ENCODE measurements around the gene VIP.

DNA sequence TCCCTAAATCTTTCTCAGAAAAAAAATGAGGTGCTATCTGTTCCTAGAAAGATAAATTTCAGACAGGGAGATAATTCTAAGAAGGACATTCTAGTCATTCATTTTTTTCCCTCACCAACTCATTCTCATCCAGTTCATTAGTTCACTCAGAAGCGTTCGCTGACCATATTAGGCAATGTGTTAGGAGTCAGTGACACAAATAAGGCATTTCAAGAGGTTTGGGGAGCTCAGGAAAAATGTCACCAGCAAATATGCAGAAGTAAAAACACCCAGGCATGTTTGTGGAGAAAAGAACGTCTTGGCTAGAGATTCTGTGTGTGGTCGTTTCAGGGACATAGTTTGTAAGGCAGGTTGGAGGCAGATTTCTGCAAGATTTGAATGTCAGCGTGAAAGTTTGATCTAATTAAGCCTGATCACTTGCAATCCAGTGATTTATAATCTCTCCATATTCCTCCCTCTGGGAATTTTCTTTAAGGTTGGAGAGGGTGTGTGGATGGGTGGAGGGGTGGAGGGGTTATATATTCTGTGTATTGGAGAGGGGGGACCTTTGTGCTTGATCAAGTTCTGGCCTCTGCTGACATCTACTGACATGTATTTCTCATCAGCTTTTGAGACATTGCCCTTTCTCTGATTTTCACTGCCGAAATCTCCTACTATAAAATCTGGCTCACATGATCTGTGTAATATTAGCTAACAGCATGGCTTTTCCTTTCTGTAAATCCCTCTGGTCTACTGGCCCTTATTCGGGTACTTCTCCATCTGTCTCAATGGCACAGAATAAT, 49.3 kb upstream of the VIP start:
- TF ChIP-seq POLR2A (IDR thresholded peaks at IDR 0.05) (no peak), POLR2AphosphoS5 (IDR thresholded peaks at IDR 0.05) (no peak), EP300 (IDR thresholded peaks at IDR 0.05) (no peak)
- TF ChIP-seq, protein P1, sequence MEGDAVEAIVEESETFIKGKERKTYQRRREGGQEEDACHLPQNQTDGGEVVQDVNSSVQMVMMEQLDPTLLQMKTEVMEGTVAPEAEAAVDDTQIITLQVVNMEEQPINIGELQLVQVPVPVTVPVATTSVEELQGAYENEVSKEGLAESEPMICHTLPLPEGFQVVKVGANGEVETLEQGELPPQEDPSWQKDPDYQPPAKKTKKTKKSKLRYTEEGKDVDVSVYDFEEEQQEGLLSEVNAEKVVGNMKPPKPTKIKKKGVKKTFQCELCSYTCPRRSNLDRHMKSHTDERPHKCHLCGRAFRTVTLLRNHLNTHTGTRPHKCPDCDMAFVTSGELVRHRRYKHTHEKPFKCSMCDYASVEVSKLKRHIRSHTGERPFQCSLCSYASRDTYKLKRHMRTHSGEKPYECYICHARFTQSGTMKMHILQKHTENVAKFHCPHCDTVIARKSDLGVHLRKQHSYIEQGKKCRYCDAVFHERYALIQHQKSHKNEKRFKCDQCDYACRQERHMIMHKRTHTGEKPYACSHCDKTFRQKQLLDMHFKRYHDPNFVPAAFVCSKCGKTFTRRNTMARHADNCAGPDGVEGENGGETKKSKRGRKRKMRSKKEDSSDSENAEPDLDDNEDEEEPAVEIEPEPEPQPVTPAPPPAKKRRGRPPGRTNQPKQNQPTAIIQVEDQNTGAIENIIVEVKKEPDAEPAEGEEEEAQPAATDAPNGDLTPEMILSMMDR (IDR thresholded peaks at IDR 0.05): no peak
